Lower leg skin (tissue), 4 donors: ENCODE data around the gene SMG1. TPM values are rescaled to one million over a fixed set of nuclear protein-coding genes. Genes with fewer than 3 reads are reported as not detected.
A peak's percentile ranks its signal among the peaks of the same experiment; 100 is the strongest.
"Not testable (repeated sequence)": the region's sequence is repeated elsewhere in the genome, so short reads cannot be mapped to it uniquely, and the experiment has no call there.

ENCODE experiments used
- DNase-seq, 2 donors: peaks; one replicate each; pipeline ENCODE4 v3.0.0-alpha.2; 2019; ENCODE audit warnings: low spot score in 2 of 2
- H3K4me3 ChIP-seq: fragments of 200-600 bp; sonication (generic); 2 replicates; pipeline ENCODE4 v1.5.1; 2017; ENCODE audit warnings: mild to moderate bottlenecking, low read depth; ENCODE audit not compliant: poor library complexity, severe bottlenecking
- CTCF ChIP-seq, 3 donors: fragments of 450-650 bp; IDR thresholded peaks; one replicate each; pipeline ENCODE4 v1.5.1; 2016; ENCODE audit warnings: antibody characterized with exemption in 3 of 3, mild to moderate bottlenecking in 3 of 3, moderate library complexity in 2 of 3
- POLR2A ChIP-seq, 2 donors: fragments of 450-650 bp; IDR thresholded peaks; one replicate each; pipeline ENCODE4 v1.6.1; 2016 to 2017; ENCODE audit warnings: antibody characterized with exemption in 2 of 2, mild to moderate bottlenecking in 1 of 2, moderate library complexity in 1 of 2
- WGBS, 2 donors: methylation state at CpG; one replicate each; pipeline ENCODE4 v1.1.5; 2018; 5-methylcytosine and 5-hydroxymethylcytosine counted together
- intact Hi-C: fragments of 100-400 bp; cut with DNase I; formaldehyde crosslinking; loops from one replicate; pipeline ENCODE4 v1.15.0; 2023; ENCODE audit warnings: low total_unique reads
- total RNA-seq, 4 donors: library from RNA; depleted of rRNA; stranded (reverse); fragments of >200 nt; gene quantifications; one replicate each; pipeline ENCODE4 v1.1.0, GENCODE V29; 2016

SMG1 gene
- total RNA-seq, 4 donors from 2014 or later = 86.4 to 187 (median 105) TPM

DNA sequence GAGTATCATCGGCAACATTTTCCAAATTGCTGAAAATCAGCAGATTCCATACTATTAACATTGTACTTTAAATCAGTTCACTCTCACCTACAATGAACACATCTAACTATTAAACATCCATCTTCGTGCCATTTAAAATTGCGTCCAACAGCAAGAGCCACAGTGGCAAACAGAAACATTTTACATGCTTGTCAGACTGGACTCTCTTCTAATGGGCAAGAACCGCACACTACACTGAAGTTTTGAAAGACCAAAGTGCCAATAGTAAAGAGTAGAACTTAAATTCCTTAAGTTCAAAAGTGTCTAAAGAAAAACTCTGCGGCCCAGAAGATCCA lies 136.7 kb downstream of the SMG1 start:
- DNase-seq = no peak
- TF ChIP-seq POLR2A (IDR thresholded peaks at IDR 0.05) (no peak), CTCF (IDR thresholded peaks at IDR 0.05) (no peak)
- peak overlapping the region; percentile 93 for H3K4me3 ChIP-seq
- WGBS, 2 donors = 0 to 2% methylated on average over 5 of the region's 5 CpGs
- intact Hi-C loops = no loop called here

DNA sequence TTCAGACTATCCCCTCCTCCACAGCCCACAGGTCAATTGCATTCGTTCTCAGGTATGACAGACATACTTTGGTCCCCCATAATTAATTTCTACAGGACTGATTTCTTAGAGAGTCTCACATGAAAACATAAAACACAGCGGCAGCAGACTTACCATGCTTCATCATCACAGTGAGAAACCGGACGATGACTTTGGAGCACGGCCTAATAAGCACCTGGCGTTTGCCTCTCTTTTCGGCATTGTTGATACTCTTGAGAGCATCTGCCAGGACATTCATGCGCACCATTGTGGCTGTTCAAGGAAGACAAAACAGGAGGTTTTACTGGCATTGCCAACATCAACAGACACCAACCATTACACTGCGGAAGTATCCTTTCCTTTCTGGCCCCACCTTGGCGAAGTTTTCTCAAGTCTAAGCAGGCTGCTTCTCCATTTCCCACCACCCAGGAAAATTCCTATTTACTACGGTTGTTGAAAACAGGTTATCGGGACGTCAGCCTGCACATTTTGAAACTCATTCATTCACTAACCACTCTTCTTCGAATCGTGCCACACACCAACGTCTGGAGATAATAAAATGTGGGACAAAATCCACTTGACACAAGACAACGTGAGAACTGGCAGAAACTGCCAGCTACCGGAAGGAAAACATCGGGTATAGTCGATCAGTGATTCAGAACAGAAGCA lies 137.2 kb downstream of the SMG1 start:
- DNase-seq = no peak
- intact Hi-C loops = no loop called here
- WGBS, 2 donors = 8 to 18% methylated on average over 20 of the region's 20 CpGs
- TF ChIP-seq POLR2A (IDR thresholded peaks at IDR 0.05) = no peak
- TF ChIP-seq CTCF (IDR thresholded peaks at IDR 0.05) = no peak
- peak overlapping the region; percentile 93 for H3K4me3 ChIP-seq

- 71 to 74% methylated on average over 8 of the region's 8 CpGs for WGBS, 2 donors
- TF ChIP-seq CTCF (IDR thresholded peaks at IDR 0.05) (no peak), POLR2A (IDR thresholded peaks at IDR 0.05) (no peak)
- no peak for DNase-seq
- intact Hi-C loops = no loop called here
- H3K4me3 ChIP-seq = no peak overlapping the region
Observed at GRCh38 chr16:18784917-18785623, 141.1 kb downstream of the SMG1 start.

- no peak overlapping the region for H3K4me3 ChIP-seq
- no peak for DNase-seq
- 86% methylated on average over 17 of the region's 17 CpGs for WGBS, 2 donors
- TF ChIP-seq CTCF (IDR thresholded peaks at IDR 0.05) = no peak
- TF ChIP-seq POLR2A (IDR thresholded peaks at IDR 0.05) = no peak
- intact Hi-C loops = no loop called here
Observed at GRCh38 chr16:18783430-18784341, 142.5 kb downstream of the SMG1 start.

DNA sequence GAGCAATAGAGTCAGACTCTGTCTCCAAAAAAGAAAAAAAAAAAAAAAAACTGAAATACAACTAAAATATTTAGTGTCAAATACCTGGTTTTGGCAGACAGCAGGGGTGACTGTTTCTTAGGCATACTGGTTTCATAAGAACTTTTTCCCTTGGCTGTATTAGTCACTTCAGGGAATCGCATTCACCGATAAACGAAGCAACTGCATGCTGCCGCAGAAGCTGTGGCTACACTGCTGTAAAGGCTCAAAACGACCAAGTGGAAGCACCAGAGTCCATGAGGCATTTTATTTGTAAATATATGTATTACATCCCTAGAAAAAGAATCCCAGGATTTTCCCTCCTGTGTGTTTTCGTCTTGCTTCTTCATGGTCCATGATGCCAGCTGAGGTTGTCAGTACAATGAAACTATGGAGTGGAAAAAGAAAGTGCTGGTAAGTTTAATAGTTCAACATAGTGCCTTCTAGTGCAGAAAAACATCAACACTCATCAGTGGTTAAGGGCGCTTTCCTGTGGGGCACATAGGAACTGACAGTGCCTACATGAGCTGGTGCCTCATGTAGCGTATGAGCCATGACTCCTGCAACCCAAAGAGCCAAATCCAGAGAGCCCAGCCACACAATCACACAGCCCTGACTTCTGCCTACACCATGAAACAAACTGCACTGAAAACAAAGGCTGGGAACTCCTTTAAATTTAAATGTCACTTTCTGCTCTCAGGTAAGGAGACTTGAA lies 143.3 kb downstream of the SMG1 start:
- no peak for TF ChIP-seq CTCF (IDR thresholded peaks at IDR 0.05)
- no peak for TF ChIP-seq POLR2A (IDR thresholded peaks at IDR 0.05)
- WGBS, 2 donors = 89 to 90% methylated on average over 8 of the region's 8 CpGs
- no peak for DNase-seq
- H3K4me3 ChIP-seq = no peak overlapping the region
- intact Hi-C loops = no loop called here

- WGBS, 2 donors = 72 to 100% methylated on average over 1 to 3 of the region's 6 CpGs
- DNase-seq, H3K4me3 ChIP-seq, intact Hi-C loops: not testable (repeated sequence)
Observed at GRCh38 chr16:18781232-18781631, 145.0 kb downstream of the SMG1 start.

GRCh38 chr16:18780460-18781026 lies 145.7 kb downstream of the SMG1 start:
- 57 to 60% methylated on average over 8 of the region's 8 CpGs for WGBS, 2 donors
- DNase-seq, intact Hi-C loops: not testable (repeated sequence)

GRCh38 chr16:18777664-18778063 lies 148.5 kb downstream of the SMG1 start:
- WGBS, 2 donors = 100% methylated on average over 1 of the region's 1 CpG
- H3K4me3 ChIP-seq, DNase-seq, intact Hi-C loops: not testable (repeated sequence)

More at GRCh38 chr16:18780460-18781026, 145.7 kb downstream of the SMG1 start:
- not testable (repeated sequence) for H3K4me3 ChIP-seq
